ENCODE measurements around the gene ASMTL. TPM values are rescaled to one million over a fixed set of nuclear protein-coding genes. Genes with fewer than 3 reads are reported as not detected.
"Not testable (repeated sequence)": the region's sequence is repeated elsewhere in the genome, so short reads cannot be mapped to it uniquely, and the experiment has no call there.

The ASMTL gene
- total RNA-seq, 1 donor from 2014 or later: 19.1 TPM

DNA sequence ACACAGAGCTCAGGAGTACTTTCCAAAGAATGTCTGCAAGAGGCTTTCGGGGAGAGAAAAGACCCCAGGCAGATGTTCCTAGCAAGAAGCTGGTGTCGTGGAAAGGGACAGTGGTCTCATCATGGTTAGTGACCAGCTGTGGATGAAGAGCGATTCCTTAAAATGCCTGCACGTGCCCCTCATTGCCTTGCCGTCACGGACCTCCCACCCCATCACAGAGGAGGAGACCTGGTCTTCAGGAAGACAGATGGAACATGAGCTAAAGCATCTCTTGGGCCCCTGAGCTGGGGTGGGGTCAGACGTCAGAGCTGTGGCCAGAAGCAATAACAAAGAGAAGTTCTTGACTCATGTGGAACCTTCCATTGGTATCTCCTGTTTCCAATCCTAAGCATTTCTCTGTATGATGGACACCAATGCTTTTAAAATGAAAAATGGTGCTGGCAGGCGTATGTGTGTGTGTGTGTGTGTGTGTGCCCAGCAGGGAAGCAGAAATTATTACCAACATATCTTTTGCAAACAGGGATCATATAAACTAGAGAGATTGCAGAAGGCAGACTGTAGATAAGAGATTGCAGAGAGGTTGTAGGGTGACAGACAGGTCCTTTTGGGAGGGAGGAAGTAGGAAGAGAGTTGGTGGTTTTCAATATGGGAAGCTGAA is 25.2 kb upstream of the ASMTL start:
- H3K9me3 ChIP-seq: peaks cover 5% of the 10 kb centered on the region
- TF ChIP-seq, protein P1, sequence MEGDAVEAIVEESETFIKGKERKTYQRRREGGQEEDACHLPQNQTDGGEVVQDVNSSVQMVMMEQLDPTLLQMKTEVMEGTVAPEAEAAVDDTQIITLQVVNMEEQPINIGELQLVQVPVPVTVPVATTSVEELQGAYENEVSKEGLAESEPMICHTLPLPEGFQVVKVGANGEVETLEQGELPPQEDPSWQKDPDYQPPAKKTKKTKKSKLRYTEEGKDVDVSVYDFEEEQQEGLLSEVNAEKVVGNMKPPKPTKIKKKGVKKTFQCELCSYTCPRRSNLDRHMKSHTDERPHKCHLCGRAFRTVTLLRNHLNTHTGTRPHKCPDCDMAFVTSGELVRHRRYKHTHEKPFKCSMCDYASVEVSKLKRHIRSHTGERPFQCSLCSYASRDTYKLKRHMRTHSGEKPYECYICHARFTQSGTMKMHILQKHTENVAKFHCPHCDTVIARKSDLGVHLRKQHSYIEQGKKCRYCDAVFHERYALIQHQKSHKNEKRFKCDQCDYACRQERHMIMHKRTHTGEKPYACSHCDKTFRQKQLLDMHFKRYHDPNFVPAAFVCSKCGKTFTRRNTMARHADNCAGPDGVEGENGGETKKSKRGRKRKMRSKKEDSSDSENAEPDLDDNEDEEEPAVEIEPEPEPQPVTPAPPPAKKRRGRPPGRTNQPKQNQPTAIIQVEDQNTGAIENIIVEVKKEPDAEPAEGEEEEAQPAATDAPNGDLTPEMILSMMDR (IDR thresholded peaks at IDR 0.05): no peak
- H3K4me1 ChIP-seq: peaks cover 12% of the 10 kb centered on the region
- intact Hi-C loops (cut with DNase I): no loop called here
- no peak for DNase-seq
- ATAC-seq: no peak
- no peak overlapping the region for H3K27ac ChIP-seq
- H3K4me3 ChIP-seq: no peak overlapping the region
- no peaks in the 10 kb centered on the region for H3K36me3 ChIP-seq
- H3K27me3 ChIP-seq (ENCODE audit: low read depth): no peaks in the 10 kb centered on the region

DNA sequence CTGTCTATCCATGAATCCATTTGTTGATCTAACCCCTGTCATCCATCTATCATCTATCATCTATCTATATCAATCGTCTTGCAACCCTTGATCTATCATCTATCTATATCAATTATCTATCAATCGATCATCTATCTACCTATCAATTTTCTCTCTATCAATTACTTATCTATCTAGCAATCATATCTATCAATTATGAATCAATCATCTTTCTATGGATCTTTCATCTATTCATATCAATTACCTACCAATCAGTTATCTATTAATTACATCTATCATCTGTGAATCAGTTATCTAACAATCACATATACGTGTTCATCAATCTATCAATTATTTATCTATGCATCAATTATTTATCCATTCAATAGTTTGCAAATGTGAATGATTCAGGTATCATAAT is 24.5 kb upstream of the ASMTL start:
- peaks cover 5% of the 10 kb centered on the region for H3K9me3 ChIP-seq
- no peak overlapping the region for H3K27ac ChIP-seq
- DNase-seq (no peak), ATAC-seq (no peak)
- intact Hi-C loops (cut with DNase I): no loop called here
- H3K27me3 ChIP-seq (ENCODE audit: low read depth): no peaks in the 10 kb centered on the region
- H3K4me3 ChIP-seq: no peak overlapping the region
- peaks cover 10% of the 10 kb centered on the region for H3K4me1 ChIP-seq
- TF ChIP-seq, protein P1 (IDR thresholded peaks at IDR 0.05): no peak
- no peaks in the 10 kb centered on the region for H3K36me3 ChIP-seq

DNA sequence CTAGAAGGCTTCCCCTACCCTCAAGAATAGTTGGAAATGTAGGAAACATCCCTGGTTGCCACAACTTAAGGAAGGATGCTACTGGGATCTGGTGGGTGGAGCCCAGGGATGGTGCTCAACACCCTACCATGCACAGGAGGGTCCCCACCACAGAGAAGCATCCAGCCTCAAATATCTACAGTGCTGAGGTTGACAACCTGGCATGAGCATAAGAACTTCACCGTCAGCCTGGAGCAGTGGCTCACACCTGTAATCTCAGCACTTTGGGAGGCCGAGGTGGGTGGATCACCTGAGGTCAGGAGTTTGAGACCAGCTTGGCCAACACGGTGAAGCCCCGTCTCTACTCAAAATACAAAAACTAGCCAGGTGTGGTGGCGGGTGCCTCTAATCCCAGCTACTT is 24.0 kb upstream of the ASMTL start:
- Histone ChIP-seq H3K4me3 (no peak overlapping the region), H3K9me3 (peaks cover 5% of the 10 kb centered on the region), H3K27me3 (ENCODE audit: low read depth) (peaks cover 2% of the 10 kb centered on the region), H3K36me3 (no peaks in the 10 kb centered on the region), H3K4me1 (peaks cover 7% of the 10 kb centered on the region), H3K27ac (no peak overlapping the region)
- ATAC-seq: no peak
- DNase-seq: no peak
- TF ChIP-seq, protein P1 (IDR thresholded peaks at IDR 0.05): no peak
- intact Hi-C loops (cut with DNase I): no loop called here

DNA sequence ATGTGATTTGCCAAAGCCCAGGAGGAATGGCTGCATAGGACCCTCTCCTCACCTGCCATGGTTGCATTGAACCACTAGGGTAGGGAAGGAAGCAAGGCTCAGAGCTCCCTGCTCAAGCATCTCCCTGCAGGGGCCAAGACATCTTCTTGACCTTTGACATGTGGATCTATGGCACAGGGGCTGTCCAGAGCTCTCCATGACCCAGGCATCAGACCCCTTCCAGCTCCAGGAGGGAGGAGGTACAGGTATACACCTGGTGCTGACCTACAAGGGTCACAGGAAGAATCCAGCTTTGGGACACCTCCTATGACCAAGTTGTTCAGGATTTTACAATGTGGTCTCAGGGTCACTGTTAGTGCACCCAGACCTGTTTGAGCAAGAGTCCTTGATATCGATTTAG is 23.2 kb upstream of the ASMTL start:
- no peak for ATAC-seq
- intact Hi-C loops (cut with DNase I): no loop called here
- H3K36me3 ChIP-seq: no peaks in the 10 kb centered on the region
- TF ChIP-seq, protein P1 (IDR thresholded peaks at IDR 0.05): no peak
- H3K27me3 ChIP-seq (ENCODE audit: low read depth): peaks cover 3% of the 10 kb centered on the region
- H3K4me3 ChIP-seq: no peak overlapping the region
- no peak overlapping the region for H3K27ac ChIP-seq
- H3K9me3 ChIP-seq: peaks cover 5% of the 10 kb centered on the region
- no peaks in the 10 kb centered on the region for H3K4me1 ChIP-seq
- no peak for DNase-seq

DNA sequence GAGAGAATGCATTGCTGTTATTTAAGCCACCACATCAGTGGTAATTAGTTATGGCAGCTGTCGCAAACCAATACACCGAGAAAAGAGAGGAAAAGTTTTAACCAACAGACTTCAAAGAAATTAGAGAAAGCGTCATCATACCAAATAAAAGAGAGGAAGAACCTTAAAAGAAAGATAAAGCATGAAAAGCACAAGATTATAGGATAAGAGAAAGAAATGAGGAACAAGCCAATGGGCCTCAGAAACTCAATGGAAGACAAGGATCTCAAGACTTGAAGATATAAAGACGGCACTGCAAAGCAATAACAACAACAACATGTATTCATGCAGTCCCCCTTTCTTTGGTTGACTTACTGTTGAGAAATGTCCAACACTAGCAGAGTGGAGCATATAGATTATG is 22.8 kb upstream of the ASMTL start:
- no peak for ATAC-seq
- Histone ChIP-seq H3K4me3 (no peak overlapping the region), H3K36me3 (no peaks in the 10 kb centered on the region), H3K27ac (no peak overlapping the region), H3K9me3 (peaks cover 5% of the 10 kb centered on the region), H3K27me3 (ENCODE audit: low read depth) (peaks cover 3% of the 10 kb centered on the region), H3K4me1 (no peaks in the 10 kb centered on the region)
- intact Hi-C loops (cut with DNase I): no loop called here
- DNase-seq: no peak
- TF ChIP-seq, protein P1 (IDR thresholded peaks at IDR 0.05): no peak

DNA sequence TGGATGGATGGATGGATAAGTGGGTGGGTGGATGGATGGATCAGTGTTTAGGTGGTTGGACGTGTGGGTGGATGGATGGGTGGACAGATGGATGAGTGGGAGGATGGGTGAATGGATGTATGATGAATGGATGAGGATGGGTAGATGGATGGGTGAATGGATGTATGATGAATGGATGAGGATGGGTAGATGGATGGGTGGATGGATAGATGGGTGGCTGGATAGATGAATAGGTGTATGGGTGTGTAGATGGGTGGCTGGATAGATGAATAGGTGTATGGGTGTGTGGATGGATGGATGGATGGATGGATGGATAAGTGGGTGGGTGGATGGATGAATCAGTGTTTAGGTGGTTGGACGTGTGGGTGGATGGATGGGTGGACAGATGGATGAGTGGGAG is 21.9 kb upstream of the ASMTL start:
- H3K4me3 ChIP-seq; H3K27ac ChIP-seq; H3K27me3 ChIP-seq (ENCODE audit: low read depth); H3K4me1 ChIP-seq; DNase-seq; intact Hi-C loops (cut with DNase I); H3K36me3 ChIP-seq; ATAC-seq; H3K9me3 ChIP-seq: not testable (repeated sequence)
